B cell (primary cell): ENCODE measurements around the gene PRAMEF4.
"Not testable (repeated sequence)": the region's sequence is repeated elsewhere in the genome, so short reads cannot be mapped to it uniquely, and the experiment has no call there.

Experiments
- EZH2 ChIP-seq: IDR thresholded peaks from 2 replicates; pipeline ENCODE4 v1.6.1; 2012; ENCODE audit warnings: borderline replicate concordance, low read depth, mild to moderate bottlenecking, moderate library complexity, low read length; ENCODE audit not compliant: insufficient read depth, poor library complexity, severe bottlenecking
- TF ChIP-seq, protein P1 (sequence below): fragments of 200-600 bp; IDR thresholded peaks from one replicate; pipeline ENCODE4 v1.8.0; 2022; ENCODE audit warnings: antibody characterized with exemption, mild to moderate bottlenecking

DNA sequence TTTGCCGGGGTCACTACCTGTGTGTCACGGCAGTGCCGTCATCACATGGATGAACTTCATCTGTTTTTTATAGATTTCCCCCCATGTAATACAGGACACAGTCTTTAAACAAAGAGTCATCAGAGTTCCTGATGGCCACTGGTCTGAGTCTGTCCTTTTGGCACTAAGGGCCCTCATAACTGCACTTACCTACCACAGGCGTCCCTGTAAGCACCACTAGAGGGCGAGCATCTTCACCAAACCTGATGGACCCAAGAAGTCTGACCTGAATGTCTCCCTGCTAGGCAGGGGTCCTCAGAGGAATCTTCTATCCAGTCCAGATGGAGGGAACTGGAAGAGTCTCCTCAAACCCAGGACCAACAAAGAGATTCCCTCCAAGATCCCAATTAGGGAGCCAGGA, 38.4 kb upstream of the PRAMEF4 start:
- TF ChIP-seq, protein P1, sequence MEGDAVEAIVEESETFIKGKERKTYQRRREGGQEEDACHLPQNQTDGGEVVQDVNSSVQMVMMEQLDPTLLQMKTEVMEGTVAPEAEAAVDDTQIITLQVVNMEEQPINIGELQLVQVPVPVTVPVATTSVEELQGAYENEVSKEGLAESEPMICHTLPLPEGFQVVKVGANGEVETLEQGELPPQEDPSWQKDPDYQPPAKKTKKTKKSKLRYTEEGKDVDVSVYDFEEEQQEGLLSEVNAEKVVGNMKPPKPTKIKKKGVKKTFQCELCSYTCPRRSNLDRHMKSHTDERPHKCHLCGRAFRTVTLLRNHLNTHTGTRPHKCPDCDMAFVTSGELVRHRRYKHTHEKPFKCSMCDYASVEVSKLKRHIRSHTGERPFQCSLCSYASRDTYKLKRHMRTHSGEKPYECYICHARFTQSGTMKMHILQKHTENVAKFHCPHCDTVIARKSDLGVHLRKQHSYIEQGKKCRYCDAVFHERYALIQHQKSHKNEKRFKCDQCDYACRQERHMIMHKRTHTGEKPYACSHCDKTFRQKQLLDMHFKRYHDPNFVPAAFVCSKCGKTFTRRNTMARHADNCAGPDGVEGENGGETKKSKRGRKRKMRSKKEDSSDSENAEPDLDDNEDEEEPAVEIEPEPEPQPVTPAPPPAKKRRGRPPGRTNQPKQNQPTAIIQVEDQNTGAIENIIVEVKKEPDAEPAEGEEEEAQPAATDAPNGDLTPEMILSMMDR: not testable (repeated sequence)
- not testable (repeated sequence) for TF ChIP-seq EZH2
